Right atrium auricular region (tissue), 2 donors: ENCODE measurements around the gene USP3. TPM values are rescaled to one million over a fixed set of nuclear protein-coding genes. Genes with fewer than 3 reads are reported as not detected.
"Not testable (repeated sequence)": the region's sequence is repeated elsewhere in the genome, so short reads cannot be mapped to it uniquely, and the experiment has no call there.

Experiments used
- DNase-seq: peaks from one replicate; pipeline ENCODE4 v3.0.0-alpha.2; 2019; ENCODE audit warnings: low spot score
- H3K27ac ChIP-seq, 2 donors: fragments of 200-600 bp; sonication (generic); 1 replicate in 1 of 2; 2 replicates in 1 of 2; pipeline ENCODE4 v1.5.1; 2016 to 2019
- H3K27me3 ChIP-seq, 2 donors: fragments of 200-600 bp; sonication (generic); one replicate each; pipeline versions ENCODE4 v1.5.1 to v1.6.0; 2017 to 2019
- H3K36me3 ChIP-seq: fragments of 200-600 bp; sonication (generic); one replicate; pipeline ENCODE4 v1.5.1; 2016
- H3K4me1 ChIP-seq, 2 donors: fragments of 200-600 bp; sonication (generic); one replicate each; pipeline versions ENCODE4 v1.5.1 to v1.6.0; 2017 to 2019
- H3K4me3 ChIP-seq, 2 donors: fragments of 200-600 bp; sonication (generic); 1 replicate in 1 of 2; 2 replicates in 1 of 2; pipeline ENCODE4 v1.5.1; 2017 to 2019; ENCODE audit warnings: mild to moderate bottlenecking in 1 of 2, moderate library complexity in 1 of 2
- H3K9me3 ChIP-seq, 2 donors: fragments of 200-600 bp; sonication (generic); one replicate each; pipeline ENCODE4 v1.5.1; 2019
- total RNA-seq, 2 donors: library from RNA; depleted of rRNA; stranded (reverse); fragments of >200 nt; gene quantifications; one replicate each; pipeline ENCODE4 v1.1.0, GENCODE V29; 2016
- TF ChIP-seq, protein P1 (sequence below), 2 donors: fragments of 200-600 bp; sonication (generic); IDR thresholded peaks; one replicate each; pipeline ENCODE4 v1.5.1; 2019; ENCODE audit warnings: antibody characterized with exemption in 2 of 2

USP3 gene
- total RNA-seq, 2 donors from 2014 or later: 12.3 to 18.5 TPM

DNA sequence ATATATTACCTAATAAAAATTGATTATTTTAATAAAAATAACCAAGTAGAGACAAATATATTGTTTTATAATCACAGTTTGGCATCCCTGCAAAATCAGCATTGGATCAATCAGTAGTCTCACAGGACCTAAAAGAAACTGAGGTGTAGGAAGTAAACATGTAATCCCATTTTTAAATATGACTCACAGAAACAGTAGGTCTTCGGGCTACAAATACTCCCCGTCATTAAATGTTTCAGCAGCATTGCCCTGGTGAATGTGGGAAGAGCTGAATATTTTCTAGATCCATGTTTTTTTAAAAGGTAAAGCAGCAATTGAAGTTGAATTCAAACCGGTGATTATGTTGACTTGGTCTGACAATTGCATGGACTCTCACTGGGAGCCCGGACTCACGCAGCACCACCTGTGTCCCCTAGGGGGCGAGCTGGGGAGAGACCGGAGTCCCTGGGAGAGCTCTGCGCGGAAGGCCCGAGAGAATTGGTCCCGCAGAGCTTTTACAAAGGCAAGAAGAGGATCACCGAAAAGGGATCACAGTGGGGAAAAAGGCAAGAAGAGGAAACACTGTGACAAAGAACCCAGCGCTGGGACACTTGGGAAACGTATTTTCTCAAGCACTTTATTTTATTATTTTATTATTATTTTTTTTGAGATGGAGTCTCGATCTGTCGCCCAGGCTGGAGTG lies 17.2 kb upstream of the USP3 start:
- no peaks in the 10 kb centered on the region for H3K9me3 ChIP-seq
- H3K4me1 ChIP-seq: no peaks in the 10 kb centered on the region
- H3K4me3 ChIP-seq: no peak overlapping the region
- TF ChIP-seq, protein P1, sequence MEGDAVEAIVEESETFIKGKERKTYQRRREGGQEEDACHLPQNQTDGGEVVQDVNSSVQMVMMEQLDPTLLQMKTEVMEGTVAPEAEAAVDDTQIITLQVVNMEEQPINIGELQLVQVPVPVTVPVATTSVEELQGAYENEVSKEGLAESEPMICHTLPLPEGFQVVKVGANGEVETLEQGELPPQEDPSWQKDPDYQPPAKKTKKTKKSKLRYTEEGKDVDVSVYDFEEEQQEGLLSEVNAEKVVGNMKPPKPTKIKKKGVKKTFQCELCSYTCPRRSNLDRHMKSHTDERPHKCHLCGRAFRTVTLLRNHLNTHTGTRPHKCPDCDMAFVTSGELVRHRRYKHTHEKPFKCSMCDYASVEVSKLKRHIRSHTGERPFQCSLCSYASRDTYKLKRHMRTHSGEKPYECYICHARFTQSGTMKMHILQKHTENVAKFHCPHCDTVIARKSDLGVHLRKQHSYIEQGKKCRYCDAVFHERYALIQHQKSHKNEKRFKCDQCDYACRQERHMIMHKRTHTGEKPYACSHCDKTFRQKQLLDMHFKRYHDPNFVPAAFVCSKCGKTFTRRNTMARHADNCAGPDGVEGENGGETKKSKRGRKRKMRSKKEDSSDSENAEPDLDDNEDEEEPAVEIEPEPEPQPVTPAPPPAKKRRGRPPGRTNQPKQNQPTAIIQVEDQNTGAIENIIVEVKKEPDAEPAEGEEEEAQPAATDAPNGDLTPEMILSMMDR (IDR thresholded peaks at IDR 0.05): peak; percentile 85 to 93
- DNase-seq: peak; percentile 89
- no peaks in the 10 kb centered on the region for H3K27me3 ChIP-seq
- H3K27ac ChIP-seq: no peak overlapping the region
- H3K36me3 ChIP-seq: no peaks in the 10 kb centered on the region

DNA sequence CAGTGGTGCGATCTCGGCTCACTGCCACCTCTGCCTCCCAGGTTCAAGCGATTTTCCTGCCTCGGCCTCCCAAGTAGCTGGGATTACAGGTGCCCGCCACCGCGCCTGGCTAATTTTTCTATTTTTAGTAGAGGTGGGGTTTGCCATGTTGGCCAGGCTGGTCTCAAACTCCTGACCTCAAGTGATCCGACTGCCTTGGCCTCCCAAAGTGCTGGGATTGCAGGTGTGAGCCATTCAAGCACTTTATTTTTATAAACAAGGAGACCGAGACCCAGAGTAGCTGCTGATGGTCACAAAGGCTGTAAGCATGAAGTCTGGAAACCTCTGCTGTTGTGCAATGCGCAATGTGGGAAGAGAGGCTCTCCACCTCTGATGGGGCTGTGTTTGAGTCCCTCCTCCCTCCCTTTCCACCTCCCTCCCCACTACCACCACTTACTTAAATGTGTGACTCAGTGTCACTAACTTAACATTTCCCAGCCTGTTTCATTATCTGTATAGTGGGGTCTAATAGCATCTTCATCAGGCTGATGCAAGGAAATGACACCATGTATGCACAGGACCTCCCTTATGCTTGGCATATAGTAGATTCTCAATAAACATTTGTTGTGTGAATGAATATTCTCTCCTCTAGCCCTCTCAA lies 16.5 kb upstream of the USP3 start:
- DNase-seq, H3K9me3 ChIP-seq, H3K4me3 ChIP-seq, H3K27ac ChIP-seq, H3K27me3 ChIP-seq, H3K36me3 ChIP-seq, H3K4me1 ChIP-seq: not testable (repeated sequence)

DNA sequence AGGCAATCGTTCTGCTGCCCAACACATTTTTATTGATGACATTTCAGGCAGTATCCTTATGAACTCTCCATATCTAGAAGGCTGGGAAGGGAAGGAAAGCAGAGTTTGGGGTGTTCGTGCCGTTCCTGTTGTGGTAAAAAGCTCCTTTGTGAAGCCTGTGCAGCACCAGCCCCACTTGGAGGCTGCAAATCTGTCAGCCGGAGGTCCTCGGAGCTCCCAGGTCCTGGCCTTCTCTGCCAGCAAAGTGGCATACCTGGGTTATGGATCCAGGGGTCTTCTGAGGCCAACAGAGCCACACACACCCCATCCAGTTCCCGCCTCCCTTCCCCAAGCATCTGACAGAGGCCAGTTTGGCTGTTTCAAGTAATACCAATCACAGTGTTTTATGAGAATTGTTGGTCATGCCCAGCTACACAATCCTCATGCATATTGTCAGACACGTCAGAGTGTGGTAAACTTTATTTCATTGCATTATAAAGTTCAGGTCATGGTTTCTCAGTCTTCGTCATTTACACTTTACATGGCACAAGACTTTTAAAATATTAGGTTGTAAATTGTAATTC lies 15.9 kb upstream of the USP3 start:
- H3K4me1 ChIP-seq: no peaks in the 10 kb centered on the region

DNA sequence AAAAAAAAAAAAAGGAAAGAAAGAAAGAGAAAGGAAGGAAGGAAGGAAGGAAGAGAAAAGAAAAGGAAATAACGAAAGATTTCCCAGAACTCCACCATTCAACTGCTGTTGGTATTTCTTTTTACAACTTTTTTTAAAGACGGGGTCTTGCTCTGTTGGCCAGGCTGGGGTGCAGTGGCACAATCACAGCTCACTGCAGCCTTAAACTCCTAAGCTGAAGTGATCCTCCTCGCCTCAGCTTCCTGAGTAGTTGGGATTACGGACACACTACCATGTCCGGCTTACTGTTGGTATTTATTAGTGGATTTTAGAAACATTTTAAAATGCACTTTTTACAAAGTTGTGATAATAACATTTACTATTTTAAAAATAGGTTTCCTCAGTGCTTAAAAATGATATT lies 15.0 kb upstream of the USP3 start:
- TF ChIP-seq, protein P1 (IDR thresholded peaks at IDR 0.05): no peak
- no peaks in the 10 kb centered on the region for H3K27me3 ChIP-seq
- H3K4me1 ChIP-seq: no peaks in the 10 kb centered on the region
- H3K4me3 ChIP-seq: no peak overlapping the region
- H3K27ac ChIP-seq: no peak overlapping the region
- no peaks in the 10 kb centered on the region for H3K9me3 ChIP-seq
- no peaks in the 10 kb centered on the region for H3K36me3 ChIP-seq
- DNase-seq: no peak

More for the DNA sequence above, 15.9 kb upstream of the USP3 start:
- DNase-seq: no peak
- Histone ChIP-seq H3K36me3 (no peaks in the 10 kb centered on the region), H3K27me3 (no peaks in the 10 kb centered on the region), H3K27ac (no peak overlapping the region), H3K9me3 (no peaks in the 10 kb centered on the region), H3K4me3 (no peak overlapping the region)
- TF ChIP-seq, protein P1 (IDR thresholded peaks at IDR 0.05): no peak

DNA sequence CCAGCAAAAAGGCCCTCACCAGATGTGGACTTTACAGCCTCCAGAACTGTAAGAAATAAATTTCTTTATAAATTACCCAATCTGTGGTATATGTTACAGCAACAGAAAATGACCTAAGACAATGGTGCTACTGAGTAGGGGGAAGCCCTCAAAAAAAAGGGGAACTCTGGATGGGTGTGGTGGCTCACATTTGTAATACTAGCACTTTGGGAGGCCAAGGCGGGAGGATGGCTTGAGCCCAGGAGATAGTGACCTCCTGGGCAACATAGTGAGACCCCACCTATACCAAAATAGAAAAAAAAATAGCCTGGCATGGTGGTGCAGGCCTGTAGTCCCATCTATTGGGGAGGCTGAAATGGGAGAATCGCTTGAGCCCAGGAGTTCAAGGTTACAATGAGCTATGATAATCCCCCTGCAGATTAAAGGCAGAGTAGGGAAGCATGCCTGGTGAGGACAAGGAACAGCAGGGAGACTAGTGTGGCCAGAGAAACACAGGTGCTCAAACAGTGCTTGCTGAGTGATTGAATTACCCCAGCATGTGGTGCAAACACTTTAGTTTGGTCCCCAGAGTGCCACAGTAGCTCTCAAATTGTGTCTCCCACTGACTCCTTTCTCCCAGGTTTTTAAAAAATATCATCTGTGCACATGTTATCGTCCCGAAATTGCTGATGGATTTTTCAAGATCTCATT lies 13.9 kb upstream of the USP3 start:
- TF ChIP-seq, protein P1 (IDR thresholded peaks at IDR 0.05): no peak
- no peak overlapping the region for H3K4me3 ChIP-seq
- no peaks in the 10 kb centered on the region for H3K27me3 ChIP-seq
- H3K36me3 ChIP-seq: no peaks in the 10 kb centered on the region
- no peak for DNase-seq
- H3K9me3 ChIP-seq: no peaks in the 10 kb centered on the region
- H3K4me1 ChIP-seq: no peaks in the 10 kb centered on the region
- peak overlapping the region in 1 of 2 donors; percentile 48 for H3K27ac ChIP-seq
